GM12878 (cell line): ENCODE data around the gene PCK1. TPM values are rescaled to one million over a fixed set of nuclear protein-coding genes. Genes with fewer than 3 reads are reported as not detected.

Experiments
- ATAC-seq: fragments of 200-7000 bp; cut with Tn5 transposase; 3 replicates; pipeline ENCODE4 v1.9.1; 2020; ENCODE audit warnings: mild to moderate bottlenecking, moderate library complexity
- BruUV-seq: library from RNA; stranded (reverse); fragments of 400-500 nt; replicated peaks from 2 replicates; lab custom pipeline; 2021; lab: Mats Ljungman, UMichigan
- CTCF ChIA-PET: fragments of 300-600 bp; sonication (Branson Sonifier 250); formaldehyde crosslinking; extraction: SDS; loops from one replicate; lab custom pipeline; 2021; ENCODE audit warnings: inconsistent platforms; lab: Yijun Ruan, JAX
- POLR2A ChIA-PET: fragments of 350-600 bp; formaldehyde crosslinking; extraction: SDS; loops from one replicate; lab custom pipeline; 2021; ENCODE audit warnings: inconsistent platforms; lab: Charles Lee
- RAD21 ChIA-PET: fragments of 300-600 bp; sonication (Branson Sonifier 250); formaldehyde crosslinking; loops from one replicate; lab custom pipeline; 2023; ENCODE audit warnings: antibody characterized with exemption; ENCODE audit not compliant: unreplicated experiment; lab: Charles Lee
- SMC1A ChIA-PET: fragments of 300-600 bp; sonication (Branson Sonifier 250); formaldehyde crosslinking; loops from one replicate; lab custom pipeline; 2023; ENCODE audit not compliant: unreplicated experiment, uncharacterized antibody; lab: Charles Lee
- DNase-seq: peaks from one replicate; pipeline ENCODE4 v3.0.0-alpha.2; 2011; ENCODE audit warnings: low read depth, low spot score
- FAIRE-seq: peaks from 3 replicates; lab custom pipeline; 2011; peaks lifted over from hg19 to GRCh38; lab: Jason Lieb, UNC
- H2AFZ ChIP-seq: 2 replicates; pipeline ENCODE4 v1.6.0; 2011; ENCODE audit warnings: low read depth, low read length, control low read depth; ENCODE audit not compliant: control insufficient read depth
- H3K27ac ChIP-seq: 2 replicates; pipeline ENCODE4 v1.5.1; 2011; ENCODE audit warnings: control low read depth; ENCODE audit not compliant: control insufficient read depth, insufficient read depth
- H3K27me3 ChIP-seq, 2 experiments: replicated peaks in 1 of 2; 2 replicates each; pipeline versions ENCODE4 v1.6.0 to v1.6.1; 2011; ENCODE audit warnings: low read length in 1 of 2; ENCODE audit not compliant: control insufficient read depth in 2 of 2, insufficient read depth in 2 of 2
- H3K36me3 ChIP-seq, 2 experiments: 2 replicates each; pipeline ENCODE4 v1.5.1; 2011; ENCODE audit warnings: low read length in 1 of 2; ENCODE audit not compliant: control insufficient read depth in 2 of 2, insufficient read depth in 2 of 2
- H3K4me1 ChIP-seq: 2 replicates; pipeline ENCODE4 v1.6.1; 2011; ENCODE audit warnings: mild to moderate bottlenecking, low read length, moderate library complexity, mixed read lengths; ENCODE audit not compliant: control insufficient read depth, insufficient read depth
- H3K4me2 ChIP-seq: 2 replicates; pipeline ENCODE4 v1.6.0; 2011; ENCODE audit warnings: control low read depth; ENCODE audit not compliant: control insufficient read depth, insufficient read depth
- H3K4me3 ChIP-seq: fragments of 200-600 bp; sonication (generic); 2 replicates; pipeline ENCODE4 v1.5.1; 2016
- H3K79me2 ChIP-seq: 2 replicates; pipeline ENCODE4 v1.6.0; 2011; ENCODE audit warnings: low read length; ENCODE audit not compliant: control insufficient read depth, insufficient read depth
- H3K9ac ChIP-seq: 2 replicates; pipeline ENCODE4 v1.8.0; 2011; ENCODE audit warnings: low read length, control low read depth, mixed read lengths; ENCODE audit not compliant: control insufficient read depth, insufficient read depth
- H3K9me3 ChIP-seq: replicated peaks from 3 replicates; pipeline ENCODE4 v1.5.1; 2011; ENCODE audit warnings: mild to moderate bottlenecking, low read length; ENCODE audit not compliant: control insufficient read depth, insufficient read depth
- H4K20me1 ChIP-seq: 2 replicates; pipeline ENCODE4 v1.6.0; 2011; ENCODE audit not compliant: control insufficient read depth, insufficient read depth
- BCL3 ChIP-seq: IDR thresholded peaks from 2 replicates; pipeline ENCODE4 v1.6.1; 2011; ENCODE audit warnings: borderline replicate concordance, low read depth, mild to moderate bottlenecking, moderate library complexity, low read length; ENCODE audit not compliant: insufficient read depth, poor library complexity, severe bottlenecking
- CBX3 ChIP-seq: fragments of 200-600 bp; sonication (generic); IDR thresholded peaks from 2 replicates; pipeline ENCODE4 v1.6.1; 2016; ENCODE audit warnings: low read depth, borderline replicate concordance
- ETV6 ChIP-seq, 2 experiments: fragments of 450-650 bp in 1 of 2; IDR thresholded peaks in 1 of 2; conservative IDR thresholded peaks in 1 of 2; 2 replicates each; pipeline ENCODE4 v1.6.1; 2014; ENCODE audit warnings: antibody characterized with exemption in 1 of 2, borderline replicate concordance in 1 of 2, low read depth in 1 of 2, mild to moderate bottlenecking in 1 of 2, moderate library complexity in 1 of 2
- JUNB ChIP-seq: IDR thresholded peaks from 2 replicates; pipeline ENCODE4 v1.6.1; 2016; ENCODE audit warnings: antibody characterized with exemption, mild to moderate bottlenecking
- NKRF ChIP-seq: fragments of 450-650 bp; conservative IDR thresholded peaks from 2 replicates; pipeline ENCODE4 v1.6.1; 2017; ENCODE audit warnings: mild to moderate bottlenecking, moderate library complexity
- PBX3 ChIP-seq: IDR thresholded peaks from 2 replicates; pipeline ENCODE4 v1.6.1; 2011; ENCODE audit warnings: mild to moderate bottlenecking, low read depth, low read length, moderate library complexity; ENCODE audit not compliant: insufficient replicate concordance
- SIX5 ChIP-seq: IDR thresholded peaks from 2 replicates; pipeline ENCODE4 v1.6.1; 2011; ENCODE audit warnings: mild to moderate bottlenecking, low read depth, low read length, moderate library complexity; ENCODE audit not compliant: severe bottlenecking
- SUPT20H ChIP-seq: IDR thresholded peaks from 2 replicates; pipeline ENCODE4 v1.6.1; 2011; ENCODE audit warnings: low read depth, mild to moderate bottlenecking, low read length, moderate library complexity, borderline replicate concordance; ENCODE audit not compliant: control insufficient read depth
- USF1 ChIP-seq: IDR thresholded peaks from 2 replicates; pipeline ENCODE4 v1.6.1; 2011; ENCODE audit warnings: borderline replicate concordance, low read depth, mild to moderate bottlenecking, moderate library complexity, mixed read lengths, low read length; ENCODE audit not compliant: insufficient read depth; ENCODE audit errors: extremely low read length
- ZZZ3 ChIP-seq: IDR thresholded peaks from 2 replicates; pipeline ENCODE4 v1.6.1; 2011; ENCODE audit warnings: low read depth; ENCODE audit not compliant: control insufficient read depth, insufficient read length
- WGBS: methylation state at CpG from one replicate; pipeline ENCODE4 v1.1.6; 2016; ENCODE audit warnings: low lambda C conversion rate; ENCODE audit not compliant: insufficient replicate concordance, insufficient coverage; ENCODE audit errors: missing lambda C conversion rate; 5-methylcytosine and 5-hydroxymethylcytosine counted together
- in situ Hi-C: fragments of 300-500 bp; cut with MboI; formaldehyde crosslinking; loops from 9 replicates; pipeline ENCODE4 v1.14.3; 2018; ENCODE audit warnings: mixed read lengths
- intact Hi-C: fragments of 100-400 bp; cut with micrococcal nuclease; formaldehyde crosslinking; loops from one replicate; pipeline ENCODE4 v1.14.2; 2022; ENCODE audit not compliant: unreplicated experiment
- polyA plus RNA-seq, 11 experiments: library from polyadenylated mRNA; depleted of rRNA in 4 of 11; unstranded in 6 of 11; stranded (reverse) in 5 of 11; fragments of >200 nt; fragmentation: Nextera tagmentation in 4 of 11; fragmentation: Illumina TruSeq in 1 of 11; extraction: Ambion mirVana in 4 of 11; extraction: Trizol in 1 of 11; gene quantifications; 1 replicate in 1 of 11; 2 replicates in 10 of 11; pipeline versions ENCODE4 v1.2.1 to v1.2.3, GENCODE V29; 2011 to 2016; ENCODE audit warnings: inconsistent platforms in 2 of 11, missing spikeins in 2 of 11, low read depth in 1 of 11
- total RNA-seq, 4 experiments: library from RNA; depleted of rRNA in 3 of 4; stranded (reverse); fragments of >200 nt in 3 of 4; fragmentation: Illumina TruSeq in 1 of 4; extraction: Trizol in 1 of 4; gene quantifications; 2 replicates each; pipeline versions ENCODE4 v1.2.1 to v1.2.3, GENCODE V29; 2013 to 2021

PCK1 gene
- total and polyA plus RNA-seq, 10 of the 15 experiments (the other 5 are each of a cell fraction or from before 2014, with no cell fraction given) = 0.02 to 0.33 (median 0.09) TPM; not detected in 5

- ChIA-PET SMC1A (no interaction called here), POLR2A (no interaction called here), CTCF (no interaction called here), RAD21 (no interaction called here)
- Histone ChIP-seq H3K36me3 (no peaks in the 10 kb centered on the region), H3K27me3 (no peaks in the 10 kb centered on the region), H2AFZ (no peak overlapping the region), H3K4me2 (no peak overlapping the region), H3K9ac (no peak overlapping the region), H3K79me2 (no peaks in the 10 kb centered on the region), H4K20me1 (no peaks in the 10 kb centered on the region), H3K4me3 (no peak overlapping the region), H3K4me1 (no peaks in the 10 kb centered on the region; the same call in 1 of the 2 replicates), H3K27ac (no peak overlapping the region), H3K9me3 (no peaks in the 10 kb centered on the region; the same call in 2 of the 3 replicates)
- intact Hi-C loops = no loop called here
- ATAC-seq (no peak), DNase-seq (no peak), FAIRE-seq (no peak)
- BruUV-seq = no TSS peak
- in situ Hi-C loops = no loop called here
- WGBS = 74% methylated on average over 4 of the region's 4 CpGs
- TF ChIP-seq PBX3 (no peak), ETV6 (conservative IDR thresholded peaks at IDR 0.05 in 1 of 2, IDR thresholded peaks at IDR 0.05 in 1 of 2; ENCODE audit: borderline replicate concordance in 1 of 2, low read depth in 1 of 2) (0 out of 4 replicates have a peak, but pooled peaks of 1 of the 2 experiments have one; percentile 59)
Measured at GRCh38 chr20:57528148-57528547, 32.8 kb upstream of the PCK1 start.

GRCh38 chr20:57529160-57529585 is 31.7 kb upstream of the PCK1 start:
- H3K9me3 ChIP-seq = no peaks in the 10 kb centered on the region
- FAIRE-seq = no peak
- no peak overlapping the region for H2AFZ ChIP-seq
- no peak for DNase-seq
- ATAC-seq = no peak
- no peak overlapping the region for H3K9ac ChIP-seq
- ChIA-PET SMC1A (no interaction called here), RAD21 (no interaction called here), POLR2A (no interaction called here), CTCF (no interaction called here)
- H4K20me1 ChIP-seq = no peaks in the 10 kb centered on the region
- no peak overlapping the region for H3K27ac ChIP-seq
- no peak overlapping the region for H3K4me3 ChIP-seq
- H3K4me1 ChIP-seq = no peaks in the 10 kb centered on the region
- BruUV-seq = no TSS peak
- intact Hi-C loops (no loop called here), in situ Hi-C loops (no loop called here)
- WGBS = 26% methylated on average over 8 of the region's 8 CpGs
- H3K79me2 ChIP-seq = no peaks in the 10 kb centered on the region
- H3K4me2 ChIP-seq = no peak overlapping the region
- H3K27me3 ChIP-seq = no peaks in the 10 kb centered on the region
- H3K36me3 ChIP-seq = no peaks in the 10 kb centered on the region
- TF ChIP-seq BCL3 = no peak
- no peak for TF ChIP-seq NKRF
- TF ChIP-seq SUPT20H = no peak
- TF ChIP-seq JUNB = no peak
- TF ChIP-seq ZZZ3 = no peak
- no peak for TF ChIP-seq SIX5
- TF ChIP-seq CBX3 = no peak
- no peak for TF ChIP-seq USF1
